Adrenal gland (tissue), 12 donors: ENCODE measurements around the gene INPP4B. TPM values are rescaled to one million over a fixed set of nuclear protein-coding genes. Genes with fewer than 3 reads are reported as not detected.

Source experiments
- DNase-seq, 7 donors: peaks; one replicate each; pipeline ENCODE4 v3.0.0-alpha.2; 2019 to 2020
- H3K27ac ChIP-seq, 5 donors: fragments of 200-600 bp; sonication (generic) in 4 of 5; 1 replicate in 3 of 5; 2 replicates in 2 of 5; pipeline versions ENCODE4 v1.5.1 to v1.8.0; 2016 to 2020; ENCODE audit warnings: mild to moderate bottlenecking in 1 of 5
- H3K27me3 ChIP-seq: fragments of 200-600 bp; 2 replicates; pipeline ENCODE4 v1.8.0; 2021
- H3K36me3 ChIP-seq, 2 donors: fragments of 200-600 bp; replicated peaks in 1 of 2; 1 replicate in 1 of 2; 2 replicates in 1 of 2; pipeline versions ENCODE4 v1.5.1 to v1.8.0; 2018 to 2022
- H3K4me1 ChIP-seq, 2 donors: fragments of 200-600 bp; replicated peaks in 1 of 2; 1 replicate in 1 of 2; 2 replicates in 1 of 2; pipeline versions ENCODE4 v1.5.1 to v1.8.0; 2018 to 2021
- H3K4me3 ChIP-seq, 4 donors: fragments of 200-600 bp; sonication (generic) in 3 of 4; one replicate each; pipeline ENCODE4 v1.5.1; 2016 to 2018
- H3K9me3 ChIP-seq, 3 donors: fragments of 200-600 bp; sonication (generic) in 1 of 3; replicated peaks in 1 of 3; 1 replicate in 2 of 3; 2 replicates in 1 of 3; pipeline versions ENCODE4 v1.5.1 to v1.8.0; 2016 to 2021
- CTCF ChIP-seq, 6 experiments: fragments of 450-650 bp in 4 of 6; fragments of 200-600 bp in 2 of 6; sonication (generic) in 1 of 6; IDR thresholded peaks; 1 replicate in 5 of 6; 2 replicates in 1 of 6; pipeline versions ENCODE4 v1.5.1 to v1.8.0; 2016 to 2021; ENCODE audit warnings: antibody characterized with exemption in 6 of 6, mild to moderate bottlenecking in 2 of 6, moderate library complexity in 1 of 6
- POLR2A ChIP-seq, 2 donors: fragments of 450-650 bp; IDR thresholded peaks; one replicate each; pipeline ENCODE4 v1.6.1; 2017; ENCODE audit warnings: antibody characterized with exemption in 2 of 2, mild to moderate bottlenecking in 2 of 2, moderate library complexity in 1 of 2
- WGBS, 4 donors: extraction: QIAGEN DNeasy Blood & Tissue Kit in 2 of 4; methylation state at CpG; one replicate each; pipeline versions ENCODE4 v1.1.5 to v1.1.7; 2013 to 2017; 5-methylcytosine and 5-hydroxymethylcytosine counted together
- intact Hi-C, 2 donors: fragments of 100-400 bp; cut with DNase I; formaldehyde crosslinking; loops; one replicate each; pipeline versions ENCODE4 v1.14.1 to v1.15.0; 2022 to 2023
- polyA plus RNA-seq, 3 donors: library from polyadenylated mRNA; stranded (reverse); fragments of 200-250 nt in 2 of 3; fragments of 350-450 nt in 1 of 3; fragmentation: Illumina TruSeq in 1 of 3; extraction: RNeasy Lipid Tissue Mini Kit (QIAGEN cat#74804) in 1 of 3; gene quantifications; one replicate each; pipeline ENCODE4 v1.2.3, GENCODE V29; 2013 to 2014
- total RNA-seq, 9 donors: library from RNA; depleted of rRNA in 4 of 9; stranded (reverse); fragments of >200 nt in 4 of 9; fragments of 120-200 nt in 1 of 9; fragmentation: NEBNext Ultra II Directional in 1 of 9; extraction: Animal tissue kit (Norgen Biotek cat#: 25700) in 1 of 9; gene quantifications; one replicate each; pipeline versions ENCODE4 v1.1.0 to v1.2.4, GENCODE V29; 2013 to 2023
- donor health status: healthy with polysubstance abuse.
- donor health status: Bipolar disorder and iron deficiency.
- donor health status: DM: yes; HTN: yes; CAD: no.
- donor health status: DM: no; HTN: no; CAD: no.
- donor health status: DM: no; HTN: no; CAD: no.
- donor health status: DM: yes; HTN: yes; CAD: no.

The INPP4B gene
- total and polyA plus RNA-seq, 12 donors, result 2.2 to 21.6 (median 11.8) TPM

GRCh38 chr4:142728233-142728632 is 117.9 kb downstream of the INPP4B start:
- Histone ChIP-seq H3K27me3 (no peaks in the 10 kb centered on the region), H3K9me3 (no peaks in the 10 kb centered on the region), H3K27ac (no peak overlapping the region), H3K4me1 (no peaks in the 10 kb centered on the region), H3K4me3 (no peak overlapping the region), H3K36me3 (no peaks in the 10 kb centered on the region)
- WGBS, 4 donors, result 87 to 95% (median 91%) methylated on average over 2 of the region's 2 CpGs
- no peak for DNase-seq
- intact Hi-C loops, result loop anchor here (10.0 kb wide), 2 partner anchors 373 to 603 kb away; no protein-coding TSS in a partner anchor
- TF ChIP-seq CTCF (IDR thresholded peaks at IDR 0.05) (no peak), POLR2A (IDR thresholded peaks at IDR 0.05) (no peak)

GRCh38 chr4:142727149-142727548 is 119.0 kb downstream of the INPP4B start:
- no peaks in the 10 kb centered on the region for H3K4me1 ChIP-seq
- no peaks in the 10 kb centered on the region for H3K9me3 ChIP-seq
- no peaks in the 10 kb centered on the region for H3K36me3 ChIP-seq
- intact Hi-C loops, result loop anchor here (10.0 kb wide), 2 partner anchors 372 to 602 kb away; no protein-coding TSS in a partner anchor
- H3K27me3 ChIP-seq, result no peaks in the 10 kb centered on the region
- no peak overlapping the region for H3K27ac ChIP-seq
- 67 to 79% (median 70%) methylated on average over 3 of the region's 3 CpGs for WGBS, 4 donors
- H3K4me3 ChIP-seq, result no peak overlapping the region
- no peak for DNase-seq
- TF ChIP-seq POLR2A (IDR thresholded peaks at IDR 0.05), result no peak
- no peak for TF ChIP-seq CTCF (IDR thresholded peaks at IDR 0.05)

- no peak for DNase-seq
- Histone ChIP-seq H3K4me1 (no peaks in the 10 kb centered on the region), H3K27ac (no peak overlapping the region), H3K9me3 (no peaks in the 10 kb centered on the region), H3K27me3 (no peaks in the 10 kb centered on the region), H3K4me3 (no peak overlapping the region), H3K36me3 (no peaks in the 10 kb centered on the region)
- intact Hi-C loops, result loop anchor here (10.0 kb wide), 2 partner anchors 371 to 601 kb away; no protein-coding TSS in a partner anchor
- 76 to 83% (median 80%) methylated on average over 2 of the region's 2 CpGs for WGBS, 4 donors
- TF ChIP-seq POLR2A (IDR thresholded peaks at IDR 0.05), result no peak
These were observed 120.2 kb downstream of the INPP4B start for GRCh38 chr4:142725886-142726285.

GRCh38 chr4:142721187-142721586 is 124.9 kb downstream of the INPP4B start:
- DNase-seq, result no peak
- Histone ChIP-seq H3K36me3 (no peaks in the 10 kb centered on the region), H3K27ac (no peak overlapping the region), H3K27me3 (no peaks in the 10 kb centered on the region), H3K4me3 (no peak overlapping the region), H3K4me1 (no peaks in the 10 kb centered on the region), H3K9me3 (no peaks in the 10 kb centered on the region)
- 83 to 94% (median 89%) methylated on average over 4 of the region's 4 CpGs for whole genome bisulfite sequencing, 4 donors
- intact Hi-C loops, result loop anchor here (10.0 kb wide), 2 partner anchors 366 to 596 kb away; no protein-coding TSS in a partner anchor
- TF ChIP-seq CTCF (IDR thresholded peaks at IDR 0.05) (no peak), POLR2A (IDR thresholded peaks at IDR 0.05) (no peak)
